ENCODE measurements around the gene SPDYE6. TPM values are rescaled to one million over a fixed set of nuclear protein-coding genes. Genes with fewer than 3 reads are reported as not detected.

Gene SPDYE6
- total and polyA plus RNA-seq, 2 experiments from 2014 or later, result 2.2 TPM; not detected in 1

DNA sequence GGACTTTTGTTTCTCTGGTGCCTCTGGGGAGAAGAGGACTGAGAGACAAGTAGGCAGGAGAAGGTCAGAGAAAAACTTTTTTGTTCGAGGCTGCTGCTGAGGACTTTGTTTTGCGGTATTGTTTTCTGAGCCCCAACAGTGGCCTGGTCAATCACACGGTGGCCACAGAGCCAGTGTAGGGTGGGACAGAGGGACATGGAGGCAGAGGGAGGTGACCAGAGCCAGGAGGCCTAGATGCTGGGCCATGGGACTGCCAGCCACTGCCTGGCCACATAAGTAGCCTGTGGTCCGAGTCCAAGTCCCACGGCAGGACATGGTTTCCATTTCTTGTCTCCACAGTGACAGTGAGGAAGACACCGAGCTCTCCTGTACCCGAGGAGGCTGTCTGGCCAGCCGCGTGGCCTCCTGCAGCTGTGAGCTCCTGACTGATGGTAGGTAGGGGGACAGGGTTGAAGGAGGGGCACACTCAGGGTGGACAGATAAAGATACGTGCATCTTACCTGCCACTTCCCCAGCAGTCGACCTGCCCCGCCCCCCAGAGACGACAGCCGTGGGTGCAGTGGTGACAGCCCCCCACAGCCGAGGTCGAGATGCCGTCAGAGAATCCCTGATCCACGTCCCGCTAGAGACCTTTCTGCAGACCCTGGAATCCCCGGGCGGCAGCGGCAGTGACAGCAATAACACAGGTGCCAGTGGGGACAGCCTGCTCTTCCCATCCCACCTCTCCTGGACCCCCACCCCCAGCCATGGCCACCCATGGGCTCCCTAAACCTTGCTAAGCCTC, 42.1 kb downstream of the SPDYE6 start:
- no peaks in the 10 kb centered on the region for H3K36me3 ChIP-seq
- no peaks in the 10 kb centered on the region for H3K9me3 ChIP-seq (ENCODE audit: low read depth)
- H3K27me3 ChIP-seq, result no peaks in the 10 kb centered on the region
- DNase-seq (ENCODE audit: low read depth in 1 of 2, low spot score in 1 of 2), result no peak
- TF ChIP-seq, protein P1, sequence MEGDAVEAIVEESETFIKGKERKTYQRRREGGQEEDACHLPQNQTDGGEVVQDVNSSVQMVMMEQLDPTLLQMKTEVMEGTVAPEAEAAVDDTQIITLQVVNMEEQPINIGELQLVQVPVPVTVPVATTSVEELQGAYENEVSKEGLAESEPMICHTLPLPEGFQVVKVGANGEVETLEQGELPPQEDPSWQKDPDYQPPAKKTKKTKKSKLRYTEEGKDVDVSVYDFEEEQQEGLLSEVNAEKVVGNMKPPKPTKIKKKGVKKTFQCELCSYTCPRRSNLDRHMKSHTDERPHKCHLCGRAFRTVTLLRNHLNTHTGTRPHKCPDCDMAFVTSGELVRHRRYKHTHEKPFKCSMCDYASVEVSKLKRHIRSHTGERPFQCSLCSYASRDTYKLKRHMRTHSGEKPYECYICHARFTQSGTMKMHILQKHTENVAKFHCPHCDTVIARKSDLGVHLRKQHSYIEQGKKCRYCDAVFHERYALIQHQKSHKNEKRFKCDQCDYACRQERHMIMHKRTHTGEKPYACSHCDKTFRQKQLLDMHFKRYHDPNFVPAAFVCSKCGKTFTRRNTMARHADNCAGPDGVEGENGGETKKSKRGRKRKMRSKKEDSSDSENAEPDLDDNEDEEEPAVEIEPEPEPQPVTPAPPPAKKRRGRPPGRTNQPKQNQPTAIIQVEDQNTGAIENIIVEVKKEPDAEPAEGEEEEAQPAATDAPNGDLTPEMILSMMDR (IDR thresholded peaks at IDR 0.05; ENCODE audit: low read depth, low read length), result no peak
- no peak overlapping the region for H3K4me3 ChIP-seq
- H3K4me1 ChIP-seq (ENCODE audit: low read depth), result no peaks in the 10 kb centered on the region
- no peak overlapping the region for H3K27ac ChIP-seq

- H3K4me3 ChIP-seq, result no peak overlapping the region
- no peak for DNase-seq (ENCODE audit: low read depth in 1 of 2, low spot score in 1 of 2)
- no peaks in the 10 kb centered on the region for H3K36me3 ChIP-seq
- H3K9me3 ChIP-seq (ENCODE audit: low read depth), result no peaks in the 10 kb centered on the region
- H3K27ac ChIP-seq, result no peak overlapping the region
- H3K27me3 ChIP-seq, result no peaks in the 10 kb centered on the region
- H3K4me1 ChIP-seq (ENCODE audit: low read depth), result no peaks in the 10 kb centered on the region
- TF ChIP-seq, protein P1 (IDR thresholded peaks at IDR 0.05; ENCODE audit: low read depth, low read length), result no peak
Measured at GRCh38 chr7:102312317-102312716, 43.9 kb downstream of the SPDYE6 start.

- no peaks in the 10 kb centered on the region for H3K9me3 ChIP-seq (ENCODE audit: low read depth)
- TF ChIP-seq, protein P1 (IDR thresholded peaks at IDR 0.05; ENCODE audit: low read depth, low read length), result no peak
Measured at GRCh38 chr7:102310414-102310815, 45.8 kb downstream of the SPDYE6 start.

GRCh38 chr7:102306916-102307677, 49.1 kb downstream of the SPDYE6 start:
- H3K36me3 ChIP-seq, result no peaks in the 10 kb centered on the region
- TF ChIP-seq, protein P1 (IDR thresholded peaks at IDR 0.05; ENCODE audit: low read depth, low read length), result no peak
- H3K9me3 ChIP-seq (ENCODE audit: low read depth), result no peaks in the 10 kb centered on the region
- no peak overlapping the region for H3K4me3 ChIP-seq
- no peaks in the 10 kb centered on the region for H3K4me1 ChIP-seq (ENCODE audit: low read depth)
- peak in 1 of 2 donors; percentile 62 for DNase-seq (ENCODE audit: low read depth in 1 of 2, low spot score in 1 of 2)
- H3K27ac ChIP-seq, result no peak overlapping the region
- no peaks in the 10 kb centered on the region for H3K27me3 ChIP-seq

More at GRCh38 chr7:102310414-102310815, 45.8 kb downstream of the SPDYE6 start:
- Histone ChIP-seq H3K27me3 (no peaks in the 10 kb centered on the region), H3K4me3 (no peak overlapping the region), H3K36me3 (no peaks in the 10 kb centered on the region), H3K4me1 (ENCODE audit: low read depth) (no peaks in the 10 kb centered on the region), H3K27ac (no peak overlapping the region)
- DNase-seq (ENCODE audit: low read depth in 1 of 2, low spot score in 1 of 2), result no peak

DNA sequence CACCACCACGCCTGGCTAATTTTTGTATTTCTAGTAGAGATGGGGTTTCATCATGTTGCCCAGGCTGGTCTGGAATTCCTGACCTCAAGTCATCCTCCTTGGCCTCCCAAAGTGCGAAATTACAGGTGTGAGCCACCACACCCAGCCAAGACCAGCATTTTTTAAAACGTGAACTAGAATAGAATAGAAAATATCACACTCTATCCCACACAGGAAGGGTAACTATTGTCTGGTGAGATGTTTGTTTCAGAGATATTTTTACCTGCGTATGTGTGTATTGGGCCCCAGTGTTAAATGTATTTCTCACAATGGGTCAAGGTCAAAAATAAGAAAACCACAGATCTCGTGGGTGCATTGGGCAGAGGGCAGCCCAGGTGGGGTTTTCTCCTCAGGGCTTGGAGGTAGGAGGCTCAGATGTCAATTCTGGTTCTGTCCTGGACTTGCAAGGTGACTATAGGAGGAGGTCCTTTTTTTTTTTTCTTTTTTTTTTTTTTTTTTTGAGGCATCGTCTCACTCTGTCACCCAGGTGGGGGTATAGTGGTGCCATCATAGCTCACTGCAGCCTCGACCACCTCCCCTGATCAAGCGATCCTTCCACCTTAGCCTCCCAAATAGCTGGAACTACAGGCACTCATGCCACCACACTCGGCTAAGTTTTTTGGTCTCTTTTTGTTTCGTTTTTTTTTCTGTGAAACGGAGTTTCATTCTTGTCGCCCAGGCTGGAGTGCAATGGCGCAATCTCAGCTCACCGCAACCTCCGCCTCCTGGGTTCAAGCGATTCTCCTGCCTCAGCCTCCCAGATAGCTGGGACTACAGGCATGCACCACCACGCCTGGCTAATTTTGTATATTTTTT, 50.6 kb downstream of the SPDYE6 start:
- TF ChIP-seq, protein P1 (IDR thresholded peaks at IDR 0.05; ENCODE audit: low read depth, low read length), result no peak
- no peak overlapping the region for H3K27ac ChIP-seq

More for the DNA sequence above, 50.6 kb downstream of the SPDYE6 start:
- DNase-seq (ENCODE audit: low read depth in 1 of 2, low spot score in 1 of 2), result no peak
- Histone ChIP-seq H3K36me3 (no peaks in the 10 kb centered on the region), H3K4me1 (ENCODE audit: low read depth) (no peaks in the 10 kb centered on the region), H3K9me3 (ENCODE audit: low read depth) (no peaks in the 10 kb centered on the region), H3K4me3 (no peak overlapping the region), H3K27me3 (no peaks in the 10 kb centered on the region)
